Caco-2 (cell line): ENCODE results near the gene CEP152. TPM values are rescaled to one million over a fixed set of nuclear protein-coding genes. Genes with fewer than 3 reads are reported as not detected.

Experiments used
- BruUV-seq: library from RNA; stranded (reverse); fragments of 400-500 nt; replicated peaks from 2 replicates; lab custom pipeline; 2021; lab: Mats Ljungman, UMichigan
- CTCF ChIA-PET: fragments of 300-600 bp; sonication (Branson Sonifier 250); formaldehyde crosslinking; loops from one replicate; lab custom pipeline; 2022; ENCODE audit warnings: antibody characterized with exemption; lab: Charles Lee
- POLR2A ChIA-PET: fragments of 300-600 bp; sonication (Branson Sonifier 250); formaldehyde crosslinking; loops from one replicate; lab custom pipeline; 2022; ENCODE audit warnings: antibody characterized with exemption; lab: Charles Lee
- DNase-seq, 2 experiments: peaks; one replicate each; pipeline versions ENCODE4 v3.0.0 to v3.0.0-alpha.2; 2020 to 2022
- H3K27me3 ChIP-seq: replicated peaks from 2 replicates; pipeline ENCODE4 v1.6.0; 2011; ENCODE audit warnings: low read length; ENCODE audit not compliant: control insufficient read depth, insufficient read depth
- H3K36me3 ChIP-seq: 2 replicates; pipeline ENCODE4 v1.5.1; 2011; ENCODE audit warnings: low read length; ENCODE audit not compliant: control insufficient read depth, insufficient read depth
- H3K4me1 ChIP-seq: fragments of 250-450 bp; sonication (Bioruptor Pico); 2 replicates; pipeline ENCODE4 v1.5.1; 2020; ENCODE audit warnings: mild to moderate bottlenecking
- H3K4me3 ChIP-seq: 2 replicates; pipeline ENCODE4 v1.5.1; 2011; ENCODE audit warnings: low read depth, mild to moderate bottlenecking, control low read depth, low read length
- H3K9me3 ChIP-seq: fragments of 250-450 bp; sonication (Bioruptor Pico); 2 replicates; pipeline ENCODE4 v1.5.1; 2020; ENCODE audit warnings: mild to moderate bottlenecking, moderate library complexity
- H3K27ac Mint-ChIP-seq: one replicate; pipeline ENCODE4 v1.8.0; 2022; ENCODE audit warnings: mixed read lengths; ENCODE audit not compliant: unreplicated experiment
- H3K27me3 Mint-ChIP-seq: one replicate; pipeline ENCODE4 v1.8.0; 2022; ENCODE audit warnings: mixed read lengths; ENCODE audit not compliant: insufficient read depth, unreplicated experiment
- H3K36me3 Mint-ChIP-seq: one replicate; pipeline ENCODE4 v1.8.0; 2022; ENCODE audit warnings: mild to moderate bottlenecking, mixed read lengths; ENCODE audit not compliant: insufficient read depth, unreplicated experiment
- H3K4me1 Mint-ChIP-seq: one replicate; pipeline ENCODE4 v1.8.0; 2022; ENCODE audit warnings: low read depth, mixed read lengths; ENCODE audit not compliant: unreplicated experiment
- H3K4me3 Mint-ChIP-seq: one replicate; pipeline ENCODE4 v1.8.0; 2022; ENCODE audit warnings: mild to moderate bottlenecking, moderate library complexity, mixed read lengths; ENCODE audit not compliant: unreplicated experiment
- H3K9me3 Mint-ChIP-seq: one replicate; pipeline ENCODE4 v1.8.0; 2022; ENCODE audit warnings: mixed read lengths; ENCODE audit not compliant: unreplicated experiment
- CTCF ChIP-seq, 2 experiments: fragments of 200-600 bp in 1 of 2; IDR thresholded peaks; 1 replicate in 1 of 2; 2 replicates in 1 of 2; pipeline versions ENCODE4 v1.5.1 to v1.8.0; 2011 to 2022; ENCODE audit warnings: antibody characterized with exemption in 1 of 2, control low read depth in 1 of 2, inconsistent platforms in 1 of 2, low read depth in 1 of 2, low read length in 1 of 2, mild to moderate bottlenecking in 1 of 2, moderate library complexity in 1 of 2; ENCODE audit not compliant: insufficient read depth in 1 of 2, severe bottlenecking in 1 of 2, unreplicated experiment in 1 of 2
- intact Hi-C: fragments of 100-400 bp; cut with micrococcal nuclease; formaldehyde crosslinking; loops from one replicate; pipeline ENCODE4 v1.10.0; 2022; ENCODE audit not compliant: unreplicated experiment
- total RNA-seq: library from RNA; stranded (reverse); gene quantifications from 2 replicates; pipeline ENCODE4 v1.2.3, GENCODE V29; 2022

The CEP152 gene
- total RNA-seq, 1 experiment from 2014 or later, result 14.2 TPM

- Mint-ChIP-seq H3K4me1 (no peaks in the 10 kb centered on the region), H3K27ac (no peak overlapping the region), H3K9me3 (no peaks in the 10 kb centered on the region), H3K27me3 (peaks cover 6% of the 10 kb centered on the region), H3K36me3 (no peaks in the 10 kb centered on the region), H3K4me3 (no peak overlapping the region)
- Histone ChIP-seq H3K4me3 (no peak overlapping the region), H3K9me3 (no peaks in the 10 kb centered on the region), H3K36me3 (no peaks in the 10 kb centered on the region), H3K4me1 (peaks cover 6% of the 10 kb centered on the region; the same call in 1 of the 2 replicates), H3K27me3 (no peaks in the 10 kb centered on the region)
- DNase-seq, result no peak
- POLR2A ChIA-PET, result no interaction called here
- no peak for TF ChIP-seq CTCF (IDR thresholded peaks at IDR 0.05; ENCODE audit: insufficient read depth in 1 of 2, low read depth in 1 of 2, low read length in 1 of 2, severe bottlenecking in 1 of 2, unreplicated experiment in 1 of 2)
- CTCF ChIA-PET, result no interaction called here
- no TSS peak for BruUV-seq
- intact Hi-C loops, result no loop called here
These were observed 122.4 kb downstream of the CEP152 start for GRCh38 chr15:48688493-48688892.

Other genes with a start within 250 kb of the CEP152 start
- gene FBN1, start 165.4 kb downstream of the CEP152 start, total RNA-seq, result 0.21 and 0.43 TPM in 2 replicates
- gene EID1, start 67.1 kb upstream of the CEP152 start, total RNA-seq, result 60.6 and 63.6 TPM in 2 replicates
- gene SHC4, start 152.8 kb upstream of the CEP152 start, total RNA-seq, result not detected in 2 replicates
- gene SECISBP2L, start 235.4 kb upstream of the CEP152 start, total RNA-seq, result 27.9 and 29.7 TPM in 2 replicates